Skin epidermis (tissue), 12 donors: Measurements from ENCODE around the gene HIC2.
"Not testable (repeated sequence)": the region's sequence is repeated elsewhere in the genome, so short reads cannot be mapped to it uniquely, and the experiment has no call there.

ENCODE experiments used
- H3K27ac ChIP-seq, 21 experiments: fragments of 200-600 bp; sonication (generic) in 11 of 21; one replicate each; pipeline ENCODE4 v1.5.0; 2020; ENCODE audit warnings: mild to moderate bottlenecking in 3 of 21, inconsistent platforms in 2 of 21, moderate library complexity in 2 of 21
- H3K4me3 ChIP-seq, 7 experiments: fragments of 200-600 bp; sonication (generic) in 2 of 7; one replicate each; pipeline ENCODE4 v1.5.0; 2020; ENCODE audit warnings: inconsistent platforms in 2 of 7, mild to moderate bottlenecking in 2 of 7, moderate library complexity in 1 of 7

Gene HIC2

DNA sequence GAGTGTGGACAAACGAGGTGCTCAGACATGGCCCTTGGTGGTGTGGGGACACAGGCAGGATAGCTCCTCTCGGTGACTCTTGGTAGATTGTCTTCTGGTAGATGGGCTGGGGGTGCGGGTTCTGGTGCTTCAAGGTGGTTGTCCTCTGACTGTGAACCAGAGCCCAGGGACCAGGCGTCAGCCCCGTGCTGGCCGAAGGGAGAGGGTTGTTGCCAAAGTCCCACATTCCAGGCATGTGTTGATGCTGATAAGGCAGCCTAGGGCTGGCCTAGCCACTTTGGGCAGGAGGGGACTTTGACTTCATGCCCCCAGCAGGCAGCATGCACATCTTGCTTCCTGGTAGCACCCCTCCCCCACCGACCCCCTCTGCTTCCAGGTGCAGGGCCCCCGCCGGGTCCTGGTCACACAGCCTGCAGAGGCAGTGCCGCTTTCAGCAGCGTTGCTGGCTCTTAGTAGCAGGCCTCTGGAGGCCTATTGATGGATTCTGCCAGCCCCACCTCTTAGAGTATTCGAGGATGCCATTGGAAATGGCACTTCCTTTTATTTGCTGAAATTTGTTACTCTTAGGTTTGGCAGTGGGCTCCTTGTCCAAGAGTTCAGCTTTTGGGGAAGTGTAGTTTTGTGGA lies 7.0 kb downstream of the HIC2 start:
- not testable (repeated sequence) for H3K27ac ChIP-seq, H3K4me3 ChIP-seq

DNA sequence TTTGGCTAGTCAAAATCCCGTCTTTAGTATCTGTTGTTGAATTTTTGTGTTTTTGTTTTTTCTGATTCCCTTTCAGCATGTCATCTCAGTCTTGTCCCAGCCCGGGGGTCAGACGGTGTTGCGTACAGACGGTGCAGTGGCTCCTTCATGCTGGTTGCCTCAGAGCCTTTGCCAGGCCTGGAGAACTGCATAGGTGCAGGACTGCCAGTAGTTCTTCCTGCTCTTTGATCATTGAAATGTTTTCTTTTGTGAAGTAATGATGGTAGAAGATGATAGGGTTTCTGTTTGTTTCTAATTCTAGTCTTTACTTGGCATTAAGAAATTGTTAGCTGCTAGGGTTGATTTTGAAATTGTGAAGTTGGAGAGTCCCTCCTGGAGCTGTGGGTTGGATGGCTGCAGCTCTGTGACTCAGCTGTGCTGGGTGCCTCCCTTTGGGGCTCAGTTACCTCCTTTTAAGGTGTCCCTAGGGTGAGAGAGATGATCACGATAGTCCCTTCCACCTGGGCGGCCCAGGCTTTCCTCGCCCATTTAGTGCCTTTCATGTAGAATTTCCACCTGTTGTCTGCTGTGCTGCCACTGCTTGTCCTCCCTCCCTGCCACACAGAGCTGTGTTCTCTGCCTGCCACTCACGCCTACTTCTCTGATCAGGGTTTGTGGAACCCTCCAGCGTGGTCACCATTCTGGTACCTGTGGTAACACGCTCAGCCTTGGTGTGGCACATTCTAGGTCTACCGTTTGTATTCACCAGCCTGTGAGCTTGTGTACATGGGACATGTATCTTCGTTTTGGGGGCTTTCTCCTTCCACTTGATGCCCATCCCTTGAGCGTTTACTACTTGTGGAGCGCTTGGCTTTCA lies 17.4 kb downstream of the HIC2 start:
- H3K4me3 ChIP-seq, H3K27ac ChIP-seq: not testable (repeated sequence)

DNA sequence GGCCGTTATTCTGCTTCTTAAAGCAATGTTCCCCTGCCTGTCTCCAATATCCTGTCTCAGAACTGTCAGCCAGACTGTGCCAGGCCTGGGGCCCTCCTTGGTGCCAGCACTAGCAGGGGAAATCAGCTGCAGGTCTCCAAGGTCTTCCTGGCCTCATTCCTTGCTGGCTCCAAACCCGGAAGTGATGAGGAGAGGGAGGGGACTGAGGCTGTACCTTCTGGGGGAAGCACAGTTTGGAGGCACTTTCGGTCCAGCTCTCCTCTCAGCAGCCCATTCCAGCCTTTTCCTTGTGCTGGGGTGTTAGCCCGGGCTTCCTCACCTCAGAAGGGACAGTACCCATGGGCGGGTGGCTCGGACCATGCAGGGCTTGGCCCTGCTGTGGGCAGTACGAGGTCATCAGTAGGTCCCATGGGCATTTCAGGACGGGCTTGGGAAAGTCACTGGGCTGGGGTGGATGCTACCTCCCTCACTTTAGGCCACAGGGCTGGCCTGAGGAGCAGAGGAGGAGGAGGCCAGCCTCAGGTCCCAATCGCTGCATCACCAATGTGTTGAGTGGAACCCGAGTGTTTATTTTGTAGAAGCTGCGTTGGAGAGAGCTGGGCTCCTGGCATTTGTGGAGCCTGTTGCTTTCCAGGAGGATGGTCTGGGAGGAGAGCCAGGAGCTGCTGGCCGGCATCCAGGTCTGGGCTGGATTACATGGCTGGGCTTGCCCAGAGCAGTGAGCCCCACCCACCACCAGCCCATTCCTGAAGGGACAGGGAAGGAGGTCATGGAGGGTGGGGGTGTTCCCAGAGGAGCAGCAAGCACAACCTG lies 19.0 kb downstream of the HIC2 start:
- not testable (repeated sequence) for H3K27ac ChIP-seq, H3K4me3 ChIP-seq

DNA sequence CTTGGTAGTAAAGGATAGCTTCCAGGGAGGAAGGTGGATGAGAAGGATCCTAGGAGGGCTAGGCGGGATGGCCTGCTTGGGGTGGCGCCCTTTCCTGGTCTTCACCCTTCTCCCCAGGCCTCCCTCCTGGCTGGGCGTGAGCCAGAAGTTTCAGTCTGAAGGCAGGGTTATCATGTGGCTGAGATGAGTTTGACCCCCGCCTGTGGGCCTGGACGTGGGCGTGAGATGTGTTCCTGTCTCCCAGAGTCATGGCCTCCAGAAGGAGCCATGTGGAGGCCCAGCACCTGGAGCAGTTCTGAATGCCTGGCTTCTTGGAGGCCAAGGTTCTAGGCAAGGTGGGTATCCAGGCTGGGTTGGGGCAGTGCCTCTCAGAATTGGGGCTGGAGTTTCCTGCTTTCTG lies 20.8 kb downstream of the HIC2 start:
- H3K27ac ChIP-seq, H3K4me3 ChIP-seq: not testable (repeated sequence)

DNA sequence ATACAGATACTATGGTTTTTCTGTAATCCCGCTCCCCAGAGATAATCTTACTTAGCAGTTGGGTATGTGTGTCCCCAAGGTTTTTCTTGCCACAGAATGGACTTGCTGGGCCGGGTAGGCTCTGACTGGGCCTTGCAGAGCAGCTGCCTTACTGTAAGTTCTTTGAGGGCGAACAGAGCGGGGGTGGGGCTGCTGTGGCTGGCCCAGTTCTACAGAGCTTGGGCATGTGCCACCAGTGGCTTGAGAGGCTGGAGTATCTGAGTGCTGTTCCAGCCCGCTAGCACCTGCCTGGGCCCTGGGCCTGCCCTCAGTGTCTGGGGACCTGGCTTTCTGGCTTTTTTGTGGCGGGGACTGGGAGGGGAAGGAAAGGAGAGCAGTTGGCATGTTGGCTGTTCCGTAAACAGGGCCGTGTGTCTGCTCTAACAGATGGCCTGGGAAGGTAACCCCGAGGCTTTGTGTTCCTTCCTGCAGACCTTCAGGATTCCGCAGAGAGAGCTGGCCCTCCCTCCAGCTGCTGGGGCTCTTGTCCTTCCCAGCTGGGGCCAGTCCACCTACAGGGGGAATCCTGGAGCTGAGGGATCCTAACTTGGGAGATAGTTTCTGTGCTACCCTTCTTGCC lies 23.0 kb downstream of the HIC2 start:
- not testable (repeated sequence) for H3K27ac ChIP-seq, H3K4me3 ChIP-seq

DNA sequence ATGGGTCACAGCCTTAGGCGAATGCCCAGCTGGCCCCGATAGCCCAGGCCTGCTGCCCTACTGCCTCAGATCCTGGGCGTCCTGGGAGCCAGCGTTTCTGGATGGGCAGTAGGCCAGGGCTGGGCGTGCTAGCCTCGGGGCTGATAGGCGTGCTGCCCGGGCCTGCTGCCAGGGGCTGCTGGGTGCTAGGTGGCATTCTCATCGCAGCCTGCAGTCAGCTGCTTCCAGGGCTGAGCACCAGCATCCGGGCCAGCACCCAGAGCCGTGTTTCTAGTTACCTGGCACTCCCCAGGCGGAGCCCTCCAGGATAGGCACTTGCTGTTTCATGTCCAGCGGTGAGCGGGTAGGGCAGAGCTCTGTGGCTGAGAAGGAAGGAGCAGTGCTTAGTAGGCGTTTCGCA lies 23.5 kb downstream of the HIC2 start:
- not testable (repeated sequence) for H3K27ac ChIP-seq, H3K4me3 ChIP-seq

DNA sequence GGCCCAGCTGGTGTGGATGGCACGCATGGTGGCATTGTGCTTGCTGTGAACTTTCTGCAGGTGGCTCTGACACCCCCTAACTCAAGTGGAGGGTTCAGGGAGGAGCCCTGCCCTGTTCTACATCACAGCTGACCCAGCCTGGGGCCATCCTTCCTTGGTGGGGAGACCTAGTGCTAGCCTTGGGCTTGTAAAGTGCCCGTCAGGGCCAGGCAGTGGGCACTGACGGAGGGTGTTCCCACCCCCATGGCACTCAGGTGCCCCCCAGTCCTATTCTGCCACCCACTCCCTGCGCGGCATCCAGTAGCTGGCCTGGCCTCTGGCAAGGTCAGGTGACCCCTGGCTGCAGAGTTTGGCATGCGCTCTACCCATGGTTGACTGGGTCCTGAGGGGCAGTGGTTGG lies 24.0 kb downstream of the HIC2 start:
- not testable (repeated sequence) for H3K4me3 ChIP-seq, H3K27ac ChIP-seq

DNA sequence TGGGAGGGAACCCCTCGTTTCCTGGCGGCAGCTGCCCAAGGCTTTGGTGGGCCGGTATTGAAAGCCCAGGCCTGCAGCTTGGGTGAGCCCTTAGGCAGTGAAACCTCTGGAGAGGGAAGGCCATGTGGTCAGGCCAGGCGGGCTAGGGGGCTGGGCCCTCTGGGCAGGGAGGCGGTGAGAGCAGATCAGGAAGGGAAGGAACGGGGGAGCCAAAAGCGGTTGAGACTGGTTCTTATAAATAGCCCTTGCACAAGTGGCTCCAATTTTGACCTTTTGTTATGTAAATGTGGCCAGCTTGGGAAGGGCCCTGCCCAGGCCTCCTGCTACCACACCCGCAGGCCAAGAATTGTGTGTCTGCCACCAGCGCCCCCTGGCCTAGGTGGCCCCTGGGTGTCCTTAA lies 25.0 kb downstream of the HIC2 start:
- H3K27ac ChIP-seq, H3K4me3 ChIP-seq: not testable (repeated sequence)

DNA sequence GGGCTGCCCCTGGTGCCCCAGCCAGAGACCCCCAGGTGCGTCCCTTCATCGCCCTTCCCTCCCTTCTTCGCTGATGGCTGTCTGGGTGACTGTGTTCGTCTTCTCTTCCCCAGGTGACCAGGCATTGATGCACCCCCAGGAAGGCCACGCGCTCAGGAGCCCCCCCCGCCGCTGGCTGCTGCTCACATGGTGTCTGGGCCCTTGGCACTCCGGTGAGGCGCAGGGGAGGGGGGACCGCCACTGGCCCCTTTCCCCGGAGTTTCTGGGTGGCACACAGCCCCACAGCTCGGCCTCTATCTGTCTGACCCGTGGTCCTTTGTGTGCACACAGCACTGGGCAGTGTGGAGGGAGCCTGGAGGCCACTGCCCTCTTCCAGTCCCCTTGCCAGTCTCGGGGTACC lies 25.5 kb downstream of the HIC2 start:
- not testable (repeated sequence) for H3K4me3 ChIP-seq, H3K27ac ChIP-seq

DNA sequence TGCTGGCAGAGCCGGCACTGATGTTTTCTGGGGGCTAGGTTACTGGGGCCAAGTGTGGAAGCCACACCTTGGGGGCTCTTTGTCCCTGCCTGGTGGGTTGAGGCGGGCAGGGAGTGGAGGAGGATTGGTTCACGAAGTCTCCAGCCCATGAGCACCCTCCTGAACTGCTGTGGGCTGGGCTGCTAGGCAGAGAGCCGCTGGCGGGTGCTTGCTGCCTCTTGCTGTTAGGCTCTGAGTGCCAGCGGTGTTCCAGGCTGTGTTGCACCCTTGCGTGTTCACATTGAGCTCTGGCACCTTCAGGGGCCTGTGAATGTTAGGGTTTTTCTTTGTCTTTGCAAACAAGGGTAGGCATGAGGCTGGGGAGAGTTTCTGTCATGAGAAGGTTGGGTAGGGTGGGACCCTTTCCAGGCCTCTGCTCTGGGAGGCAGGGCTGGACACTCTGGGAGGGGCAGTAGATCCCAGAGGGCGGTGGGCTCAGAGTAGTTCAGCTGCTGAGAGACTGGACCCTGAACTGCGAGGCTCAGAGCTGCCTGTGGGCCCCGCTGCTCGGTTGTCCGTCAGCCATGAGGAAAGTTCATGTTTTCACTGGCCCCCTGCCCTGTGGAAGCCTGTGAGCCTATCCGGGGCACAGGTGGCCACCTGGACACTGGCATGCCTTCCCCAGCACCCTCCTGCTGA lies 26.0 kb downstream of the HIC2 start:
- H3K27ac ChIP-seq = no peak overlapping the region

DNA sequence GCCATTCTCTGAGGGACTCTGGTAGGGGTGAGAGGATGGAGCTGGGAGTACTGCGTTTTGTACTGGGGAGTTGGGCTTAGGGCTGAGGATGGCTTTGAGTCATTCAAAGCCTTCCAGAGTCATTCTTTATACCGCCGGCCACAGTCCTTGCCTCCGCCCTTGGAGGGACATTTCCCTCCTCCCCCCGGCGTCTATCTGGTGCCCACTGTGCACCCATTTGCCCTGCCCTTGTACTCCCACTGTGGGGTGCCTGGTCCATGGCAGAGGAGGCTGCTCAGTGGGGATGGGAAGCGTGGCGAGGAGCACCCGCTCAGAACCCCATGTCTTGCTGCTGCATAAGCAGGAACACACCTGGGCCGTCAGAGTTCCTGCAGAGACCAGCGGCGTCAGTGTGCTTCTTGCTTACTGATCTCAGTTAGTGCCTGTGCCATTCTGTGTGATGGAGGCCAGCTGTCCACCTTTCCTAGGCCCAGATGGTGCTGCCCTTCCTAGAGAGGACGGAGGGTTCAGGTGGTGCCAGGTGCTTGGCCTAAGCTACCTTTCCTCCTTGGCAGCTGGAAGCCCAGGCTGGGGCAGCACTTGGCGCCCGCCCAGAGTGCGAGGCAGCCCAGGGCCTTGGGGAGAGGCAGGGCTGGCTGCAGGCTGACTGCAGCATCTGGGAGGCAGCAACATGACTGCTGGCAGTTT lies 26.7 kb downstream of the HIC2 start:
- Histone ChIP-seq H3K4me3 (no peak overlapping the region), H3K27ac (no peak overlapping the region)

More for the DNA sequence above, 26.0 kb downstream of the HIC2 start:
- no peak overlapping the region for H3K4me3 ChIP-seq

DNA sequence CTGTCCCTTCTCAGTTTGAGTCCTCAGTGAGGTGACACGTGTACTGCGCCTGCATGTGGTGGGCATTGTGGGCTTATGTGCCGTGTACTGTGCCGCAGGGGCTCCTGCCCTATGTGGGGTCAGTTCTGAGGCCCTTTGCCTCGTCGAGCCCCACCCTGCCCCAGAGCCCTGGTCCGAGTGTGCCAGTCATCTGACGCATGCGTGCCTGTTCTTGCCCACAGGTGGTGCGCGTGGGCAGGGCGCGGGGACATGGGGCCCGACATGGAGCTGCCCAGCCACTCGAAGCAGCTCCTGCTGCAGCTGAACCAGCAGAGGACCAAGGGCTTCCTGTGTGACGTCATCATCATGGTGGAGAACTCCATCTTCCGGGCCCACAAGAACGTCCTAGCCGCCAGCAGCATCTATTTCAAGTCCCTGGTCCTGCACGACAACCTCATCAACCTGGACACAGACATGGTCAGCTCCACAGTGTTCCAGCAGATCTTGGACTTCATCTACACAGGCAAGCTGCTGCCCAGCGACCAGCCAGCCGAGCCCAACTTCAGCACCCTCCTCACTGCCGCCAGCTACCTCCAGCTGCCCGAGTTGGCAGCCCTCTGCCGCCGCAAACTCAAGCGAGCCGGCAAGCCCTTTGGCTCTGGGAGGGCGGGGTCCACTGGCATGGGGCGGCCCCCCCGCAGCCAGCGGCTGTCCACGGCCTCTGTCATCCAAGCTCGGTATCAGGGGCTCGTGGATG lies 27.7 kb downstream of the HIC2 start:
- no peak overlapping the region for H3K4me3 ChIP-seq

DNA sequence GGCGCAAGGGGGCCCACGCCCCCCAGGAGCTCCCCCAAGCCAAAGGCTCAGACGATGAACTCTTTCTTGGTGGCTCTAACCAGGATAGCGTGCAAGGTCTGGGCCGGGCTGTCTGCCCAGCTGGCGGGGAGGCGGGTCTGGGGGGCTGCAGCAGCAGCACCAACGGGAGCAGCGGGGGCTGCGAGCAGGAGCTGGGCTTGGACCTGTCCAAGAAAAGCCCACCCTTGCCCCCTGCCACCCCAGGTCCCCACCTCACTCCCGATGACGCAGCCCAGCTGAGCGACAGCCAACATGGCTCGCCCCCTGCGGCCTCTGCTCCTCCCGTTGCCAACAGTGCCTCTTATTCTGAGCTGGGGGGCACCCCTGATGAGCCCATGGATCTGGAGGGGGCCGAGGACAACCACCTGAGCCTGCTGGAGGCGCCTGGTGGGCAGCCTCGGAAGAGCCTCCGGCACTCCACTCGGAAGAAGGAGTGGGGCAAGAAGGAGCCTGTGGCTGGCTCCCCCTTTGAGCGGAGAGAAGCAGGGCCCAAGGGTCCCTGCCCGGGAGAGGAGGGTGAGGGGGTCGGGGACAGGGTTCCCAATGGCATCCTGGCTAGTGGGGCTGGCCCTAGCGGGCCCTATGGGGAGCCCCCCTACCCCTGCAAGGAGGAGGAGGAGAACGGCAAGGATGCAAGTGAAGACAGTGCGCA lies 28.4 kb downstream of the HIC2 start:
- H3K27ac ChIP-seq = no peak overlapping the region
- H3K4me3 ChIP-seq = no peak overlapping the region

More for the DNA sequence above, 27.7 kb downstream of the HIC2 start:
- H3K27ac ChIP-seq = no peak overlapping the region

DNA sequence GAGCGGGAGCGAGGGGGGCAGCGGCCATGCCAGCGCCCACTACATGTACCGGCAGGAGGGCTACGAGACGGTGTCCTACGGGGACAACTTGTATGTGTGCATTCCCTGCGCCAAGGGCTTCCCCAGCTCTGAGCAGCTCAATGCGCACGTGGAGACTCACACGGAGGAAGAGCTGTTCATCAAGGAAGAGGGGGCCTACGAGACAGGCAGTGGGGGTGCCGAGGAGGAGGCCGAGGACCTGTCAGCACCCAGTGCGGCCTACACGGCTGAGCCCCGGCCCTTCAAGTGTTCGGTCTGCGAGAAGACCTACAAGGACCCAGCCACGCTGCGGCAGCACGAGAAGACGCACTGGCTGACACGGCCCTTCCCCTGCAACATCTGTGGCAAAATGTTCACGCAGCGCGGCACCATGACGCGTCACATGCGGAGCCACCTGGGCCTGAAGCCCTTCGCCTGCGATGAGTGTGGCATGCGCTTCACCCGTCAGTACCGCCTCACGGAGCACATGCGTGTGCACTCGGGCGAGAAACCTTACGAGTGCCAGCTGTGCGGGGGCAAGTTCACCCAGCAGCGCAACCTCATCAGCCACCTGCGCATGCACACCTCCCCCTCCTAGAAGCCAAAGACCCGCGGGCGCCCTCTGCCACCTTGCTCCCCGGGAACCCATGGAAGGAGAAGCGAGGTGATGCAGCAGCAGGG lies 29.1 kb downstream of the HIC2 start:
- H3K4me3 ChIP-seq = no peak overlapping the region
- no peak overlapping the region for H3K27ac ChIP-seq

DNA sequence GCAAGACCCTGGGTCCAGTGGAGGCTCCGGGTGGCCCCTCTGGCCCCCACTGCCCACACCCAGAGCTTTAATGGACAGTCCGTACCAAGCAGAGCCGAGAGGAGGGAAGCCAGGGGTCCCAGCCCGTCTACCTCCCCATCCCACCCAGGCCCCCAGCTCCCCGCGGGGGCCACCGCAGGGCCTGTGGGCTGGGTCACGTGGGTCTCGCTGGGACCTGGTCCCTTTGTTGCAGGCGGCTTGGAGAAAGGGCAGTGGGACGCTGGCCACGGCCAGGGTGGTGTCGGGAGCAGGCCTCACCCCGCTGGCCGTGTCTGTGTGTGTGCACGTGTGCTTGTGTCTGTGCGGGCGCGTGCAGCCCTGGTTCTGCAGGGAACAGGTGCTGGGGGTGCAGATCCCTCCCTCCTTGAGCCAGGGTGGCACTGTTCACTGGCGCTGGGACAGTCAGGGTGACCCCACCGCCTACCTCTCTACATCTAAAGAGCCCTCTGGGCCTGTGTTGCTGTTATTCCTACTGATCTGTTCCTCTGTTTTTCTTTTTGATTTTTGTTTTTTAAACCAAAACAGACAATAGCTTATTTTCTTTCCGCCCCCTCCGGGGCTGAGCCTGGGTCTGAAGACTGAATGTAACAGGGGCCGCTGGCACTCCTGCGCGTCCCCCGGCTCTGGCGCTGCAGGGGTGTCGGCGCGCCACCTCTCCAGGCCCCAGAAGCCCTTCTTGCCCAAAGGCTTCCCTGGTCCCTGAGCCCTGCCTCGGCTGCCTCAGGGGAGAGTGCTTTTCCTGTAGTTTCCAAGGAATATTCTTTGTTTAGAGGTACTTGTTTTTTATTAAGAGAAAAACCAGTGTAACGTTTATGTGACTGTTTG lies 29.9 kb downstream of the HIC2 start:
- H3K4me3 ChIP-seq = no peak overlapping the region
- H3K27ac ChIP-seq = no peak overlapping the region

DNA sequence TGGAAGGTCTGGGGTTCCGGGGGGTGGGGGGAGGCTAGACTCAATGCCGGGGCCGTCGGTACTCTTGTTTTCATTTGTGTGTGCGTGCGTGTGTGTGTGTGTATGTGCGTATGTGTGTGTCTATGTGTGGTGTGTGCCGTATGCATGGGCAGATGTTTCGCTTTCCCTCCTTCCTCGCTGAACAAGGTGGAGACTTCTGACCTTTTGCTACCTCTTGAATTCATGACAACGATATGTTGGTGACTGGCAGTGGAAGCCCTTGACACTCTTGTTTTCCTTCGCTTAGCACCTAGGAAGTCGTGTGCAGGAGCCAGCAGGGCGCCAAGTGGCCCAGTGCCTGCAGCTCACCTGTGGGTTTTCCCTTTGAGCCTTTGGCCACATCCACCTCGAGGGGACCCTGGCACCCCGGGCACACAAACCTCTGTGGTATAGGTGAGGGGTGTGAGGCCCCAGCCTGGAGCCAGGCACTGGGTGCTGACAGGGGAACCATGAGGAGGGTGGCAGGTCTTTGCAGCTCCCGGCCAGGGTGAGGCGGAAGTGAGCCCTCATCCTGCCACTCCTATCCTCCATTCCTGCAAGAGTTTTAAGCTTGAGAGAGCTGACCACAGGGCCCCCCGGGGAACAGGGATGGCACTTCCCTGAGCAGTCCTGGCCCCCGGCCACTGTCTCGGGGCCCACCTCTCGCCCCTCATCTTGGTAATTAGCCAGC lies 30.7 kb downstream of the HIC2 start:
- Histone ChIP-seq H3K27ac (no peak overlapping the region), H3K4me3 (no peak overlapping the region)
